H54 (cell line): ENCODE measurements around the gene SHROOM3.
A peak's percentile ranks its signal among the peaks of the same experiment; 100 is the strongest.

Experiments
- DNase-seq: peaks from one replicate; pipeline ENCODE4 v3.0.0; 2011; ENCODE audit warnings: low spot score, mixed read lengths; ENCODE audit not compliant: insufficient read length
- FAIRE-seq: peaks from 3 replicates; lab custom pipeline; 2011; peaks lifted over from hg19 to GRCh38; lab: Jason Lieb, UNC
- POLR2A ChIP-seq: IDR thresholded peaks from 2 replicates; pipeline ENCODE4 v1.6.1; 2011; ENCODE audit warnings: low read depth, mild to moderate bottlenecking, low read length

The SHROOM3 gene

GRCh38 chr4:76584241-76585152, 149.5 kb downstream of the SHROOM3 start:
- DNase-seq (no peak), FAIRE-seq (no peak)
- TF ChIP-seq POLR2A = no peak

- TF ChIP-seq POLR2A = no peak
- no peak for DNase-seq
- FAIRE-seq = no peak
Measured at GRCh38 chr4:76585272-76585671, 150.2 kb downstream of the SHROOM3 start.

- peak; percentile 53 for TF ChIP-seq POLR2A
- FAIRE-seq (no peak), DNase-seq (peak; percentile 39)
Measured at GRCh38 chr4:76585897-76586360, 150.9 kb downstream of the SHROOM3 start.

- DNase-seq (no peak), FAIRE-seq (no peak)
- no peak for TF ChIP-seq POLR2A
Measured at GRCh38 chr4:76588274-76588673, 153.2 kb downstream of the SHROOM3 start.

- TF ChIP-seq POLR2A = no peak
- FAIRE-seq (no peak), DNase-seq (no peak)
Measured at GRCh38 chr4:76589402-76589801, 154.4 kb downstream of the SHROOM3 start.

GRCh38 chr4:76589872-76590797, 155.1 kb downstream of the SHROOM3 start:
- DNase-seq = peak; percentile 53
- no peak for TF ChIP-seq POLR2A
- FAIRE-seq = peak; percentile 75

GRCh38 chr4:76590798-76591281, 155.8 kb downstream of the SHROOM3 start:
- DNase-seq = no peak
- no peak for TF ChIP-seq POLR2A
- FAIRE-seq = no peak

GRCh38 chr4:76591992-76592391, 157.0 kb downstream of the SHROOM3 start:
- FAIRE-seq (no peak), DNase-seq (no peak)
- no peak for TF ChIP-seq POLR2A

GRCh38 chr4:76592460-76592859, 157.4 kb downstream of the SHROOM3 start:
- no peak for TF ChIP-seq POLR2A
- no peak for DNase-seq
- FAIRE-seq = no peak

GRCh38 chr4:76594173-76594572, 159.1 kb downstream of the SHROOM3 start:
- DNase-seq = no peak
- no peak for FAIRE-seq
- no peak for TF ChIP-seq POLR2A

- no peak for DNase-seq
- no peak for FAIRE-seq
- TF ChIP-seq POLR2A = no peak
Measured at GRCh38 chr4:76595435-76595834, 160.4 kb downstream of the SHROOM3 start.

- FAIRE-seq (no peak), DNase-seq (no peak)
- TF ChIP-seq POLR2A = no peak
Measured at GRCh38 chr4:76596713-76597112, 161.7 kb downstream of the SHROOM3 start.

- DNase-seq (no peak), FAIRE-seq (no peak)
- TF ChIP-seq POLR2A = no peak
Measured at GRCh38 chr4:76597423-76597979, 162.5 kb downstream of the SHROOM3 start.
